Measurements from ENCODE around the gene LSM10. TPM values are rescaled to one million over a fixed set of nuclear protein-coding genes. Genes with fewer than 3 reads are reported as not detected.

The LSM10 gene
- 8.4 and 9.2 TPM in 2 replicates for total RNA-seq

GRCh38 chr1:36397378-36398230 is at the start of gene LSM10:
TSS of gene LSM10 (minus strand) at chr1:36397908. CDS start at chr1:36394129, 3,779 bp downstream.

GRCh38 chr1:36385410-36386264 is 12.1 kb downstream of the LSM10 start, which contains the start of gene STK40:
TSS of gene STK40 (minus strand) at chr1:36385924. CDS start at chr1:36361332, 24,592 bp downstream.

Small RNA genes within 50 kb of the gene (small RNA-seq; reads per million reads assigned to genes)
- gene RNU4-27P: not detected
- 2.1 reads per million, percentile 81 among the genes with 10 or more reads in this experiment for gene SNORA63C

Other genes with a start within 250 kb of the LSM10 start
- gene TRAPPC3, start 248.4 kb downstream of the LSM10 start, total RNA-seq: 58.1 and 62.6 TPM in 2 replicates
- gene MAP7D1, start 241.7 kb downstream of the LSM10 start, total RNA-seq: 99.9 and 136 TPM in 2 replicates
- gene THRAP3, start 173.5 kb downstream of the LSM10 start, total RNA-seq: 102 and 134 TPM in 2 replicates
- 1.5 and 2.7 TPM in 2 replicates for gene SH3D21, start 91.5 kb downstream of the LSM10 start, total RNA-seq
- gene EVA1B, start 74.3 kb downstream of the LSM10 start, total RNA-seq: 169 and 186 TPM in 2 replicates
- gene STK40, start 12.0 kb downstream of the LSM10 start, total RNA-seq: 9.2 and 10.4 TPM in 2 replicates
- 7.4 and 8.1 TPM in 2 replicates for gene OSCP1, start 52.5 kb upstream of the LSM10 start, total RNA-seq
- gene MRPS15, start 66.5 kb upstream of the LSM10 start, total RNA-seq: 86.0 and 96.2 TPM in 2 replicates
- not detected in 2 replicates for gene CSF3R, start 85.0 kb upstream of the LSM10 start, total RNA-seq

Data from subcutaneous preadipocyte (primary cell).